Sigmoid colon (tissue), 4 donors: ENCODE data around the gene SLC6A4.

ENCODE experiments used
- CTCF ChIP-seq, 4 experiments: fragments of 450-650 bp in 3 of 4; fragments of 200-600 bp in 1 of 4; IDR thresholded peaks; one replicate each; pipeline ENCODE4 v1.5.1; 2016 to 2019; ENCODE audit warnings: antibody characterized with exemption in 4 of 4, mild to moderate bottlenecking in 3 of 4, moderate library complexity in 2 of 4
- POLR2A ChIP-seq, 2 donors: fragments of 450-650 bp; IDR thresholded peaks; one replicate each; pipeline ENCODE4 v1.6.1; 2016; ENCODE audit warnings: antibody characterized with exemption in 2 of 2, mild to moderate bottlenecking in 2 of 2, moderate library complexity in 2 of 2
- POLR2AphosphoS5 ChIP-seq, 4 donors: sonication (generic); formaldehyde crosslinking; IDR thresholded peaks; one replicate each; pipeline ENCODE4 v1.6.1; 2017; ENCODE audit warnings: antibody characterized with exemption in 4 of 4

GRCh38 chr17:30224419-30224960, 11.0 kb downstream of the SLC6A4 start:
- TF ChIP-seq POLR2A (IDR thresholded peaks at IDR 0.05) (no peak), CTCF (IDR thresholded peaks at IDR 0.05) (no peak), POLR2AphosphoS5 (IDR thresholded peaks at IDR 0.05) (no peak)
